MV-4-11 (cell line): ENCODE measurements around the gene SPOCK2.

Source experiments
- DNase-seq: peaks from one replicate; lab custom pipeline; 2025; lab: John Stamatoyannopoulos, UW

SPOCK2 gene

DNA sequence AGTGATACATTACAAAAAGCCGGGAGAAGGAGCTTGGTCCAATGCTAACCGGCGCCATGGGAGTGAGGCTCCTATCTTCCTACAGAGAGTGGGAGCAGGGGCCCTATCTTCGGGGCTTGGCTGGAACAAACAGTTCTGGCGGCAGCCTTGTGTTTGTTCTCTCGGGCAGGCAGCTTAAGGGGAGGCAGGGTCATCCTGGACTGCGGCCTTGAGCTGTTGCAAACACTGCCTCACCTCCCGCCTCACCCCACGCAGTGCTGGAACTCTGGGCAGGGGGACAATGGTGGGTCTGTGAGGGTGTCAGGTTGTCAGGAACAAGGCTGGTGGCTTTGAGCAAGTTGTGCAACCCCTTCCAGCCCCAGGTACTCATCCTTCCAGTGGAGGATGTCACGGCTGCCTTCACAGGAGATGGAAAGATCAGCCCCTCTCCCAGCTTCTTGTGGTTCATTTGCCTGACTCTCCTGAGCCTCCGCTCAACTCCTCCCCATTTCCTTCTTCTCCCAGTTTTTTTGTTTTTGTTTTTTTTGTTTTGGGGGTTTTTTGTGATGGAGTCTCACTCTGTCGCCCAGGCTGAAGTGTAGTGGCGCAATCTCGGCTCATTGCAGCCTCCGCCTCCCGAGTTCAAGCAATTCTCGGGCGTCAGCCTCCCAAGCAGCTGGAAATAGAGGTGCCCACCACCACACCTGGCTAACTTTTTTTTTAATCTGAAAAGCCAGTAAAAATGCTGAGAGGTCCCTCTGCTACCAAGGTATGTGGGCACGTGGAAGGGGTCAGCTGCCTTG is 57.4 kb downstream of the SPOCK2 start:
- no peak for DNase-seq

DNA sequence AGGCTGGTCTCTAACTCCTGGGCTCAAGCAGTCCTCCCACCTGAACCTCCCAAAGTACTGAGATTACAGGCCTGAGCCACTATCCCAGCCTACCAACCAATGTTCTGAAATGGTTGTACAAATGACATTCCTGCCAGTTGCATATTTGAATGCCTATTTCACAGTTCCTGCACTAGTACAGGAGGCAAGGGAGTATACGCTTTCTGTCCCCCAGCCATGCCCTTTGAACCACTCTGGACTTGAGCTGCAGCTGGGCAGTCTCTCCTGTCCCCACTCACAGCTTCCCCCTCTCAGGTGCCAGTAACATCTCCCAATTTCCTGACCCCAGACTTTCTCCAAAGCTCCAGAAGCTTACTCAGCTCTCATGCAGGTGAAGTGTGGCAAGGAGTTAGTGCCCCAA is 58.9 kb downstream of the SPOCK2 start:
- DNase-seq, result no peak

DNA sequence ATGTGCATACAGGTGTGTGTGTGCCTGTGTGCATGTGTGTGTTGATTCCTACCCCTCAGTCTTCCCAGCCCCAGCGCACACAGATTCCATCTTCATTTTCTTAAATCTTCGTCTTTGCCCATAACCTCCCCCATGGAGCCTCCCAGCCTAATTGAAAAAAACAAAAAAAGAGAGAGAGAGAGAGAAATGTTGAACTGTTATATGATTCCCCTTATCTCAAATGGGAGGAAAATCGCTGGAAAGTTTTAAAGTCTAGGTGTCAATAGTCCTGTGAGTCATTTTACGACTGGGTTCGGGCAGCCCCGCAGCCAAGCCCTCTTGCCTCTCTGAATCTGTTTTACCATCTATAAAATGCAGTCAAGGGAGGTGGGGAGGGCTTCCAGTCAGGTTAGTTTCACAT is 60.9 kb downstream of the SPOCK2 start:
- no peak for DNase-seq

DNA sequence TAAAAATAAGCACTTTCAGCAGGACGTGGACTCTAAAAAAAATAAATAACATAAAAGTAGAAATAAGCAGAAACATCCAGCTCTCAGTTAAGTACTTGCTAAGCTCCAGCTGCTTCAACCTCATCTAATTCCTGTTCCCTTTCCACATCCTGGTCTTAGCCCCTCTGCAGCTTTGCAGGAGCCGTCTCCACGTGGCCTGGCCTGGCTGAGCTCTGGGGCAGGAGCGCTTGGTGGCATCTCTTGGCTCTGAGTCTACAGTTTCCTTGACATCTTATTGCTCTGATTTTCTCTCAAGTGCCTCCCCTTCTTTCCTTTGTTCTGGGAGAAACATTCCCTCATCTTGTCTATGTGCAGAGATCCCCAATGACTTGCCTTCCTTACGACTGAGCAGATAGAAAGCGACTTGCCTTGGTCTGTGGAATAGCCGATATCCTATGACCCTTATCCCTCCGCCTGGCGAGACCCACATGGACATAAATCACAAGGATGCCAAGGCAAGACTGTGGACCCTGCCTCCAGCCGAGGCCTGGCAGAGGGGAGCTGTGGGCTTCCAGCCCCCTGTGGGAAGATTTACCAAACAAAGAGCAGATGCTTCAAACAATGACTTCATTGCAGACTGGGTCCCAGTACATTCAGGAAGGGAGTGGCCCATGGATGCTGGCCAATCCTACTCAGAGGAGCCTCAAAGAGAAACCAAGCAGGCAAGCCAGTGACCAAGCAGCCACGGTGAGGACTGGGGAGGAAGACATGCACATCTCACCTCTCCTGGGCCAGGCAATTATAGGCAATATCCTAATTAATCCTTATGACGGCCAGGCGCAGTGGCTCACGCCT is 61.9 kb downstream of the SPOCK2 start:
- no peak for DNase-seq

DNA sequence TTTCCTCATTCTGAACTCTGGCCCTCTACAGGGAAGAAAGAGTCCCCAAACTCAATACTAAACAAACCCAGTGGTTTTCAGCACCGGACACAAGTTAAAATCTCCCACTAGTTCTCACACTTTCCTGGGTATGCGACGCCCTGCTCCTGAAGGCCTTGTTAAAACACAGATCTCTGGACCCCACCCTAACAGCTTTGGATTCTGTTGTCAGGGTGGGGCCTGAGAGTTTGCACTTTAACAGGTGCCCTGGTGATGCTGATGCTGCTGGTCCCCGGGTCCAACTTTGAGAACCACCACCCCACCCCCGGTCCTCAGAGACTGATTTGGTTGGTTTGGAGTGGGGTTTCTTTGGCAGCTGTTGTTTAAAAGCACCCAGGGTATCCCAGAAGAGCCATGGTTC is 62.5 kb downstream of the SPOCK2 start:
- no peak for DNase-seq

DNA sequence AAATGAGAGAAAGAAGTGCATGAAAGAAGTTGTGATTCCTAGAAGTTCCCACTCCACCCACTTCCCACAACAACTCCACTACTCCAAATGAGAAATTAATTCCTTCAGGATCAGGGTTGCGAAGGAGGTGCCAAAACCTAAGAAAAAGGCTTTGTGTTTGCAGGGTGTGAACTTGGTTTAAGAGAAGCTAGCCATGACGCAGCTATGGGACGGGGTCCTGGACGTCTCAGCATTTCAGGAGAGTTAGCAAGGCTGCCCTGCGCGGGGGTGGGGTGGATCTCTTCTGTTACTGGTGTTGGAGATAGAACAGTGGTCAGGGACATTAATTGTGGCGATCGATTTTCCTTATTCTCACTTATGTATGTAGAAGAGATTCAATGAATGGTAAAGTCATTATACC is 63.0 kb downstream of the SPOCK2 start:
- no peak for DNase-seq

DNA sequence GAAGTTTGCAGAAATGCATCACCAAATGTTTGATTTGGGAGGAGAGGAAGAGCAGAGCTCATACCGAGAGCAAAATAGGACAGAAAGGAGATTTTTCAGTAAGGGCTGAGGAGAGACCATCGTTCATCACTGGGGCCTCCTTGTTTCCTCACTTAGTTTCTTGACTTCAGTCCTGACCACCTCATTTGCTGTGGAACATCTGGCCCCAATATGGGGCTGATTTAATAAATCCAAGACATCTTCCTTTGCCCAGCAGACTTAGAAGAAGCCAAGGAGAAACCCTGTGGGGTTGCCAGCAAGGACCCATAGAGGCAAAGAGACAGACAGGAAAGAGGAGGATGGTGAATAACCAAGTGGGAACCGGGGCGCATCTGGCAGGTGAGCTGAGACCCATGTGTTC is 63.8 kb downstream of the SPOCK2 start:
- no peak for DNase-seq

DNA sequence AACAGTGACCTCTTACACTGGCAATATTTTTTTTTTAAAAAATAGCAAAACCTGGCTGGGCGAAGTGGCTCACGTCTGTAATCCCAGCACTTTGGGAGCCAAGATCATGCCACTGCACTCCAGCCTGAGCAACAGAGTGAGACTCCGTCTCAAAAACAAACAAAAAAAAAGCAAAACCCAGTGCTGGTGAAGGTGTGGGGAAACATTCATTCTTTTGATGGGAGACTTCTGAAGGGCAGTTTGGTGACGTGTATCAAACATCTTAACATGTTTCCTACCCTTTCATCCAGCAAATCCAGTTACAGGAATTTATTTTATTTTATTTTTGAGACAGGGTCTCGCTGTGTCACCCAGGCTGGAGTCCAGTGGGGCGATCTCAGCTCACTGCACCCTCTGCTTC is 66.1 kb downstream of the SPOCK2 start:
- no peak for DNase-seq

DNA sequence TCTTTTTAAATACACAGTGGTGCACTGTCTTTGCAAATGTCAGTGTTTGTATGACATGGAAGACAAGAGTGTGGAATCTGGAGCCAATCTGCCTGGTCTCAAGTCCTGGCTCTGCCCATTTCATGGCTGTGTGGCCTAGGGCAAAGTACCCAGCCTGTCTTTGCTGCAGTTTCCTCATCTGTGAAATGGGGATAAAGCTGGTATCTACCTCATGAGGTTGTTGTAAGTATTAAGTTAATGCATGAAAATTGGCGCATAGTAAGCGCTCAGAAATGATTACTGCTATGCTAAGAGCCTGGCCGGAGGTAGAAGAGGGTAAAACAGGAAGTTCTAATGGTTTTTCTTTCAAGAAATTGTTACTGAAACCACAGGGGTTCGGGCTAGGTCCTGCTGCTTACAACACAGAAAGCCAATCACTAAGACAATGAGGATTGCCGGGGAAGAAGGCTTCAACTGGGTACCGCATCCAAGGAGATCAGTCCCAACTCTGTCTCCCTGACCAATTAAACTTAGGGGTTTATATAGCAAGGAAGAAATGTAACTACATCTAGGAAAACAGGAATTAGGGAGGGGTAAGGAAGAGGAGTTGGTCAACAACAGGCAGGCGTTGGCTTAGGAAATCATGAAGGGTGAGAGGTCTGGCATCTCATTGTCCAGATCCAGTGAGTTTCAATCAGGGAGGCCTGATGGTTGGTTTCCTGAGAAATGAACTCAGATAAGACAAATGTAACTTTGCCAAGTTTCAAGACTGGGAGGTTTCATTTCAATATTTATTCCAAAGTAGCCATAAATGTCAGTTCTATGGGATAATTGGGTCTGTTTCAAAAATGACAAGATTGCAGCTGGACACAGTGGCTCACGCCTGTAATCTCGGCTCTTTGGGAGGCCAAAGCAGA is 67.2 kb downstream of the SPOCK2 start:
- peak; percentile 57 for DNase-seq

DNA sequence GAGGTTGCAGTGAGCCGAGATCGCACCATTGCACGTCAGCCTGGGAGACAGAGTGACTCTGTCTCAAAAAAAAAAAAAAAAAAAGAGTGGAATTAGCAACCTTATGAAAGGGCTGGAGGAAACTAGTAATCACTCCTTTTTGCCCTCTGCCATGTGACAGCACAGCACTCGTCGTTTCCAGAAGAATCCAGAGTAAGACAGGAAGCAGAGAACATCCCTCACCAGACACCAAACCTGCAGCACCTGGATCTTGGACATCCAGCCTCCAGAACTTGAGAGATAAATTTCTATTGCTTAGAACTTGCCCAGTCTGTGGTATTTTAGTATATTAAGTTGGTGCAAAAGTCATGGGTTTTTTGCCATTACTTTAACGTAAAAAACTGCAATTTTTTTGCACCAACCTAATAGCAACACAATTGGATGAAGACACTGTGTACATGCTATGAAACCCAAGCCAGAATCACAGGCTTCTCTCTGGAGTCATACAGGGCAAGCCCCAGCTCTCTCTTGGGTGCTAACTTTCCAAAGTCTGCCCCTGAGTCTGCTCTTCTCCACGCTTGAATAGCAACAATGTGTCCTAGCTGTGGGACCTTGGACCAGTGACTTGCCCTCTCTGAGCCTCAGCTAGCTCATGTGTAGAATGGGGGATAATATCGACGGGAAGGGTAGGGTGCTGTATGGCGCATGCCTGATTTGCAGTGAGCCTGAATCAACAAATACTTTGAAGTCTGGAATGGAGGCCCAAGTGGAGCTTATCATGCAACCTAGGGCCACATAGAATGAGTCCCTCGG is 69.1 kb downstream of the SPOCK2 start:
- no peak for DNase-seq

DNA sequence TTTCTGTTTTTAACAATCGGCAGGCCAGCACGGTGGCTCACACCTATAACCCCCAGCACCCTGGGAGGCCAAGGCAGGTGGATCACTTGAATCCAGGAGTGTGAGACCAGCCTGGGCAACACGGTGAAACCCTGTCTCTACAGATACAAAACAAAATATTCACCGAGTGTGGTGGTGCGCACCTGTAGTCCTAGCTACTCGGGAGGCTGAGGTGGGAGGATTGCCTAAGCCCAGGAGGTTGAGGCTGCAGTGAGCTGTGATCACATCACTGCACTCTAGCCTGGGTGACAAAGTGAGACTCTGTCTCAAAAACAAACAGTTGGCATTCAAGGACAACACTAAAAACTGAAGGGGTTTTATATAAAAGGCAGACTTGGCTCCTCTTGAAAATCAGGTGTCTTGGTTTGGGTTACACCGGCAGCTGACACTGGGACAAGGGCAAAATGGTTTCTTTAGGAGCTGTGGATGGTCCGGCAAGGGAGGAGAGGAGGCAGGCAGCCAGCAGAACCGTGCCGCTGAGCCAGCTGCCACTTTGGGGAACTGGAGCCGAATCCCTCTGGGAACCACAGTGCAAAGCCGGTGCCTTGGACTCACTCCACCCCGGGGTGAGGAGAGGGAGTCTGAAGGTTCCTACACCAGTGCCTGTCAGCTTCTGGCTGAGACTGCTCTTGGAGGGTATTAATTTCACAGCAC is 71.6 kb downstream of the SPOCK2 start:
- DNase-seq, result no peak

DNA sequence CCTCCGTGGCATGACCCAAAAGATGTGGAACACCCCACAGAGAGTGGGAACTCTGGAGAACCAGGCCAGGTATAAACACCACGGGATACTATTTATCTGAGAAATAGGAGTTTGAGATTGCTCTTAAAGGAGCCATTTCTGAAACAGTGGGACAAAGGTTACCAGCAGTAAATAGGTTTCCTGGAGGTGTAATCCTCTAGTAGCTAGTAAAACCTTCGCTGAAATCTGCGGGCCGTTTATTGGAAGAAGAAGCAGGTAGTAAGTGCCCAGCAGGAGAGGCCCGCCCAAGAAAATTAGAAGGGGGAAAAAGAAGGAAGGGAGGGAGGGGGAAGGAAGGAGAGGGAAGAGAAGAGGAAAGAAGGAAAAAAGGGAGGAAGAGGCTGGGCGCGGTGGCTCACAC is 72.5 kb downstream of the SPOCK2 start:
- no peak for DNase-seq

DNA sequence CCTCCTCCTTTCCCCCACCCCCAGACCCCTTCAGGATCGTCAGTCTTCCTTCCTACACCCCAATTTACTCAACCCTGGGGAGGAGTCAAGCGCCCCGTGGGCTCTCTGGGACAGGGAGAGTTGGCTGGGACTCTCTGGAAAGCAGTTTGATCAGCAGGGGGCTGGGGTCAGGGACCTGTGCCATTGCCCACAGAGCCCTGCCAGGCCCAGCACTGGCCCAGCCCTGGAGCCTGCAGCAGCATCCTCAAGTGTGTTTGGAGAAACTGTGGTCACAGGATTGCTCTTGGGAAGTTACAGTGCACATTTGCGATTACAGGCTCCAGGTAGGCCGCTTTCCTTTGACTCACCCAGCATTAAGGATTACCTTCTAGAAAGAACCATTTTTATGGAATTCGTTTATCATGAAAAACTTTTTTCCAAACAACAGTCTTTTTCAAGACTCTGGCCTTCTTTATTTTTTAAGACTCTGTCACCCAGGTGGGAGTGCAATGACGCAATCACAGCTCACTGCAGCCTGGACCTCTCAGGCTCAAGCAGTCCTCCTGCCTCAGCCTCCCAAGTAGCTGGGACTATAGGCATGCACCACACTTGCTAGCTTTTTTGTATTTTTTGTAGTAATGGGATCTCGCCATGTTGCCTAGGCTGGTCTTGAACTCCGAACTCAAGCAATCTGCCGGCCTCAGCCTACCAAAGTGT is 73.4 kb downstream of the SPOCK2 start:
- DNase-seq, result no peak

DNA sequence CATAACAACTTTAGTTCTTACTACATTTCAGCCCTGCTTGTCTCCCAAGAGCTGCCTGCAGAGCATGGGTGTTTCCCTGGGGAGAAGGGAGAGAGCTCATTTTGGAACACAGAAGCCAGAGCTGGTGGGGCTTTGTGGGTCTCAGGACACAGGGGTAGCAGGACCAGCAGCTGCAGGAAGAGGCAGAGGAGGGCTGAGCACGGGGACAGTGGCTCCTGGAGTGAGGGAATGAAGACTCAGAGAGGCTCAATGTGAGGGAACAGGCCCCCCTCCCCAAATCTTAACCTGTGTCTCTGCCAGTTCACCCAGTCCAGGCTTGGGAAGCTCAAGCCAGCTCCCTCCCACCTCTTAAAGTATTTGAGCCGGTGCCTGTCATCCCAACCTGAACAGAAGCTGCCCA is 74.2 kb downstream of the SPOCK2 start:
- DNase-seq, result no peak

DNA sequence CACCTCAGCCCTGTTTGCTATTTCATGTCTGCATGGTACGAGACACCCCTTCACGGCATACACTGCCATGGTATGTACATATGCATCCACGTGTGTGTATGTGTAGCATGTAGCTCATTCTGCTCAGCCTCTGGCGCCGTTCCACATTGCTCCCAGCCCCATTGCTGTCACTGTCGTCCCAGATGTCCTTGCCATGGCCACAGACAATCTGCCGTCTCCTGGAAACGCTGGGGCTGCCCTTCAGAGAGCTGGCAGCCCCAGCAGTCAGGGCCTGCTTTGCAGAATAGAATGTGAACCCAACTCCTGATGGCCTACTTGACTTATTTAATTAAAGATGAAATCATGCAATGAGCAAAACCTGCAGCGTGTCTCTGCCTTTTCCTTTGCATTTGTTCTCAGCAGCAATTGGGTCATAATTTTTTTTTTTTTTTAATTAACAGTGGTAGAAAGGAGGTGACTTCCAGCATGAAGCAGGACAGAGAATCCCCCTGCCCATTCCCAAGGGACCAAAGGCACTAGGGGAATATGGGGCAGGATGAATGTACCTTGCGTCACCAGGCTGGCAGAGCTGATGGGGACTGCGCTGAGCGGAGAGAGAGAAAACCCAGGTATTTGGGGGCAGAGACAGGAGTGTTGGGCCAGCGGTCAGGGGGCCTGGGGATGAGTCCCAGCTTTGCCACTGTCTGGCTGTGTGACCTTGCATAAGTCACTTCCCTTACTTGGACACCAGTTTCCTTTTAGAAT is 75.0 kb downstream of the SPOCK2 start:
- DNase-seq, result no peak

DNA sequence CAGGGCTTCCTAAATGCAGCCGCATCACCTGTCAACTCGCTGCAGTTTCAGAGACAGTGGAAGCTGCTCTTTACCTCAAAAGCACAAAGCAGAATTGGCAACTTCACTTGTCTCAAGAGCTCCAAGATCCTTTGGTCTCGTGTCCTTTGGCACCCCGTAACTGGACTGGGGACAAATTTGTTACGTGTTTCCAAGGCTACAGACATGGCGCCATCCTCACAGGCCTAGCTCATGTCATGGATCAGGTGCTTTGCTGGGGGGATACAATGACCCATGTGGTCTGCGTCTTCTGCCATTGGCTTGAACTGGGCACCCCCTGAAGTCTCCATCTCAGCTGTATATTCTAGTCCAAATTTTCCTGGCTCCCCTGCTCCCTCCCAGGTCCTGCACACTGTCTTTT is 75.6 kb downstream of the SPOCK2 start:
- no peak for DNase-seq

DNA sequence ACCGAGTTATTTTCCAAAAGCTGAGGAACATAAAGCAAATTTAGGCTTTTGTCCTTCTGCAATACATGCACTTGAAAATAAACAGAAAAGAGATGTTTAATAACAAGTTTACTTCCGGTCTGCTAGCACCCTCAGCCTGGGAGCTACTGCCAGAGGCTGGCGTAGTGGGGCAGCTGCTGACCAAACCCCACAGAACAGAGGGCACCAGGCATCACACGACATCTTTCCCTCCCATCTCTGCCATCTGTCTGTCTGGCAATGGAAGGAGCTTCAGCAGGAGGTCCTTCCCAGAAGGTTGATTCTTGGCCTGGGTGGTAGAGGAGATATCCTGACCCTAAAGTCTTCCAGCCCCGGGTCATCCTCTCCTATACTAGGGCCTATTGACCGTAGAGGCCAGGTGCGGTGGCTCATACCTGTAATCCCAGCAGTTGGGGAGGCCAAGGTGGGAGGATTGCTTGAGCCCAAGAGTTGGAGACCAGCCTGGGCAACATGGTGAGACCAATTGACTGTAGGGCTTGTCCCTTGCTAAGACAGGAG is 76.3 kb downstream of the SPOCK2 start:
- no peak for DNase-seq

DNA sequence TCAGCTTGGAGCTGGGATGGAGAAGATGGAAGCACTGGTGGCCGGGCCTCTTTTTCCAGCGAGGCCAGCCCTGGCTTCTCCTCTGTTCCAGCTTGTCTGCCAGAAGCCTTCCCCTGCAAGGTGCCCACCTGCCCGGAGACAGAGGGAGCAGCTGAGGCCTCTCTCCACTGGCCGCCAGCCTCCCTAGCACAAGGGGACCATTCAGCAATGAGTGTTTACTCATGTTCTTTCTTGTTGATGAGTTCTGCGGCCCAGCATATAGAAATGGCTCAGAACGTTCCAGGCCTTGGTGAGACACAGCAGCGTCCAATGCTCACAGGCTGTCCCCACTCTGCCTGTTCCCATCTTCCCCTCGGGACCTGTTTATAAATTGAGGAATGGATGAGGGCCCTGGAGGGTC is 76.9 kb downstream of the SPOCK2 start:
- DNase-seq, result no peak

DNA sequence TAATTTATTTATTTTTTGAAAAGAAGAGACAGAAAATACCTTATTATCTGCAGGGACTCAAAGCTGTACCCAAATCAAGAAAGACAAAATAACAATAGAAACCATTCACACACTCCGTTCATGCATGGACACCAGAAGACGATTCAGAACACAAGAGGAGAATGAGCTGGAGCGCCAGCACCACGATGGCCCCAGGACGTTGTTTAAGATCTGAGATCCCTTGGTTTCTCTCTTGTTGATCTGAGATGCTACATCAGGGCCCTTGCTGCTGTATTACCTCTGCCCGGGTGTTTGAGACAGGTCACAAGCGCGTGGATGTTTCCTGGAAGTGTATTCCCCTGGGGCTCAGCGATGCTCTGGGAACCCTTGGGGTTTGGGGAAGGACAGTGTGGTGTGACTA is 77.3 kb downstream of the SPOCK2 start:
- no peak for DNase-seq
